LNCAP (cell line): Measurements from ENCODE around the gene MIEN1.

ENCODE experiments used
- TF ChIP-seq, protein P1 (sequence below): fragments of 450-650 bp; IDR thresholded peaks from 2 replicates; pipeline ENCODE4 v1.5.1; 2017; ENCODE audit warnings: mild to moderate bottlenecking

Gene MIEN1

DNA sequence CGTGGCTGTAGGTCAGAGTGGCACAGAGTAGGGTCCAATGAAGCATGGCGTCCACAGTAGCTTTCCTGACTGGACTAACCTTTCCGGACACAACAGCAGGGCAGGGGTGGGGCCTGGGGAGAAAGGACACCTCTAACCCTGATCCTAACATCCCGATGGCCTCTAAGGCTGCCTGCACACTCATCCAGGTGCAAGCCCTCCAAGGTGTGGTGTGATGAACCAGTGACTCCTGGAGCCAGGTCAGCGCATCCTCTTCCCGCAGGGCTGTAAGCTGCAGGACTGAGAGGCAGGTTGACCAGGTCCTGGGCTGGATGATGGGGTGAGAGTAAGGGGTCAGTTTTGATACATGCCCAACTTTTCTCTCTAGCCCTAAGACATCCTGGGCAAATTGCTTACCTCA is 33.6 kb downstream of the MIEN1 start:
- TF ChIP-seq, protein P1, sequence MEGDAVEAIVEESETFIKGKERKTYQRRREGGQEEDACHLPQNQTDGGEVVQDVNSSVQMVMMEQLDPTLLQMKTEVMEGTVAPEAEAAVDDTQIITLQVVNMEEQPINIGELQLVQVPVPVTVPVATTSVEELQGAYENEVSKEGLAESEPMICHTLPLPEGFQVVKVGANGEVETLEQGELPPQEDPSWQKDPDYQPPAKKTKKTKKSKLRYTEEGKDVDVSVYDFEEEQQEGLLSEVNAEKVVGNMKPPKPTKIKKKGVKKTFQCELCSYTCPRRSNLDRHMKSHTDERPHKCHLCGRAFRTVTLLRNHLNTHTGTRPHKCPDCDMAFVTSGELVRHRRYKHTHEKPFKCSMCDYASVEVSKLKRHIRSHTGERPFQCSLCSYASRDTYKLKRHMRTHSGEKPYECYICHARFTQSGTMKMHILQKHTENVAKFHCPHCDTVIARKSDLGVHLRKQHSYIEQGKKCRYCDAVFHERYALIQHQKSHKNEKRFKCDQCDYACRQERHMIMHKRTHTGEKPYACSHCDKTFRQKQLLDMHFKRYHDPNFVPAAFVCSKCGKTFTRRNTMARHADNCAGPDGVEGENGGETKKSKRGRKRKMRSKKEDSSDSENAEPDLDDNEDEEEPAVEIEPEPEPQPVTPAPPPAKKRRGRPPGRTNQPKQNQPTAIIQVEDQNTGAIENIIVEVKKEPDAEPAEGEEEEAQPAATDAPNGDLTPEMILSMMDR: no peak

DNA sequence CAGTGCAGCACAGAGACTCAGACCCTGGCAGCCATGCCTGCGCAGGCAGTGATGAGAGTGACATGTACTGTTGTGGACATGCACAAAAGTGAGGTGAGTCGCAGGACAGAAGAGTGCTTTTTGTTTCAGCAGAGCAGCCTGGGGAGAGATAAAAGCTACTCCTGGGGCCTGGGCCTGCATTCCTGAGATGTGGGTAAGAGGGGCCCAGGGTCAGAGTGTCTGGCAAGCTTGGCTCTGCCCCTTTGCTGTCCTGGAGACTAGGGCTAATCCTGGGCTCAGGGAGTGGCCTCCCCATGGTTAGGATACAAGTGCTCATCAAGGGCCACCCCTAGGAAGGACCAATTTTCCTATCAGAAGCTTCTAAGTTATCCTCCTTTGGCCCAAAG is 35.2 kb downstream of the MIEN1 start:
- TF ChIP-seq, protein P1: no peak

DNA sequence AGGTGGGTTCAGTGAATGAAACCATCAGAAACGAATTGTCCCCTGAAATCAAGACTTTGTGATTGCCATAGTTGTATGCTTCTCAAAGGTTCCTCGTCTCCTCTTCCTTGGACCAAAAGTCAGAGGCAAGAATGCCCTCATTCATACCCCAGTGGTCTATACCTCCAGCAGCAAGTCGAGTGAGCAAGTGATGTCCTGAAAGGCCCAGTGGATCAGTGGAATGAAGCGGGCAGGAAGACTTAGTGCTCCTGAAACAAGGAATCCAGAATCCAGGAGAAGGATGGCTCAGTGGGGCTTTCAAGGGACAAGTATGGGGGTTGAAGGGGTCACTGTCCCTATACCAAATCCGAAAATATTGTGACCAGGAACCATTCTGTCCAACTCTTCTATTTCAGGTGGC is 35.7 kb downstream of the MIEN1 start:
- TF ChIP-seq, protein P1: no peak

DNA sequence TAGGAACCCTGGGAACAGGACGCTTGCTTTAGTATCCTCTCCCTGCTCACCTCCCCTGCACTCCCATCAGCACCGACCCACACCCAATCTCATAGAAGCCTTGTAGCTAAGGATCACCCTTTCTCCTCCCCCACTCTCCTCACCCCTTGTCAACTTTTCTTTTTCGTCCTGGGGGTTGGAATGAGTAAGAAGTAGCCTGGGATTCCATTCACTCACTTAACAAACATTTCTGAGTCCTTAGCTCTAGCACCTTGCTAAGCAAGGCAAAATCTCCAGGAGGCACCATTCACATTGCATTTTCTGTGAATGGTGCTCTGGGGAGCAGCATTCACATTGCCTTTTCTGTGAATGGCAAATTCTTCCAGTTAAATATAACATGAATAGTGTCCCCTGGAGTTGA is 41.4 kb downstream of the MIEN1 start:
- TF ChIP-seq, protein P1: no peak

DNA sequence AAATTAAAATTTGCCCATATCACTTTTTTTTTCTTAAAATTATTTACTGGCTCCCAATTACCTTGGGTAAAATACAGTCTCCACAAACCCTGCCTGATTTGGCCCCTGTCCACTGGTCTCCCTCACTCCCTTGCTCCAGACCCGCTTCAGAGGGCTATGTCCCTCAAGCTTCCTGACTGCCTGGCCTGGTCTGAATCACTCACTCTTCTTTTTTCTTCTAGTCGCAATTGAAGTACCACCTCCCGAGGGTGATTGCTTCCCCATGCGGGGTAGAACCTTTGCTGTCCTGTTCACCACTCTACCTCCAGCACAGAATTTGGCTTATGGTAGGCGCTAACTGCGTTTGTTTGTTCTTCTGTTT is 41.9 kb downstream of the MIEN1 start:
- TF ChIP-seq, protein P1: no peak

DNA sequence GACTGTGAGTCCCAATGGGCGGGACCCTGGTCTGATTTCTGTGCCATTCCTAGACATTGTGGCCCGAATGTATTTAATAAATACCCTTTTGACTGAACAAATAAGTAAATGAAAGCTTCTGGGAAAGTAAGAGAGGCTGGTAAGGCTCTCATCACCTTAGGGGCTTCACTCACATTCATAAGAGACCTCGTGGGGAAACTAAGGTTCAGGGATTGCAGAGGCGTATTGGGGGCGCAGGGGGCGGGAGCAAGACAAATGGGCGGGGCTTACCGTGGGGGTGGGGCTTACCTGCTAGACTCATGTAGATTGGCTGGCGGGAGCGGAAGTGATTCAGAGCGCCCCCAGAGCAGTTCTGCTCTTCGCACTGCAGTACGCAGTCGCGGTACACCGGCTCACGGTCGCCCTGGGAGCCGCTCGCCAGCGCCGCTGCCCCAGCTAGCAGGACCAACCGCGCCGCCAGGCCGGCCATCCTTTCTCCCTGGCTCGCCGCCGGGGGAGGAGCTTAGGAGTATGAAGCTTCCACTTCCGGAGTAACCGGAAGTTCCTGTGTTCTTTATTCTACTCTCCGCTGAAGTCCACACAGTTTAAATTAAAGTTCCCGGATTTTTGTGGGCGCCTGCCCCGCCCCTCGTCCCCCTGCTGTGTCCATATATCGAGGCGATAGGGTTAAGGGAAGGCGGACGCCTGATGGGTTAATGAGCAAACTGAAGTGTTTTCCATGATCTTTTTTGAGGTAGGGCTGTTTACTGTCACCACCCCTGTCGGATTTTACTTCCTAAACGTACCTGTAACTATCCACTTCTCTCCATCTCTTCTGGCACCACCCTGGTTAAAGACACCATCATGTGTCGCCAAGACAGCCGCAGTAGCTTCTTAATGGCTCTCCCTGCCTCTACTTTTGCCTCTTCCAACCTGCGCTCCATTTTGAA is 42.5 kb downstream of the MIEN1 start, which contains the start of gene PGAP3:
Gene PGAP3, minus strand, starts transcription at position 512 of the 929 bp plus-strand sequence. Its CDS starts 43 bp downstream, at position 469.
- TF ChIP-seq, protein P1: no peak; the same call in 1 of the 2 replicates

DNA sequence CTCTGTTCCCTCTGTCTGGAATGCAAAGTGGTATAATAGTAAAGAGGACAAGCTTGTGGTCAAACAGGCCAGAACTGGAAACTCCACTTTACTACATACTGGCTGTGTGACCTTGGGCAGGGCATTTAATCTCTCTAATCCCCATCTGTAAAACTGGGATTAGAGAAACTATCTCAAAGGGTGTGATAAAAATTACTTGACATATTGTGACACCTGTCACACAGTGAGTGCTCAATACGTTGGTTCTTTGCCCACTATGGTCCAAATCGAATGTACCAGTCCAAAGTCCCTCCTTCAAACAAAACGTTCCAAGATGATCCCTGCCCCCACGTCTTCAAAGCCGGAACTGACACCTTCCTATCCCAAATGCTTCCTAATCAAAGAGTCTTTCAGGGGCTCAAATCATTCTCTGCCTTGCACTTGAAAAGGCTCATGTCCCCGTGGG is 43.2 kb downstream of the MIEN1 start:
- TF ChIP-seq, protein P1: no peak
